GM18873 (cell line): ENCODE results near the gene EEFSEC.

Experiments
- ATAC-seq: cut with Tn5 transposase; IDR thresholded peaks from one replicate; pipeline ENCODE4 v1.9.1; 2021; ENCODE audit warnings: mild to moderate bottlenecking, moderate library complexity, moderate number of reproducible peaks; ENCODE audit not compliant: unreplicated experiment, low FRiP score

The EEFSEC gene

GRCh38 chr3:128282380-128283196, 129.3 kb downstream of the EEFSEC start:
- no peak for ATAC-seq

- ATAC-seq, result no peak
Measured at GRCh38 chr3:128283421-128283820, 130.1 kb downstream of the EEFSEC start.

GRCh38 chr3:128285042-128285966, 132.0 kb downstream of the EEFSEC start:
- ATAC-seq, result no peak

- no peak for ATAC-seq
Measured at GRCh38 chr3:128285967-128286321, 132.7 kb downstream of the EEFSEC start.

- no peak for ATAC-seq
Measured at GRCh38 chr3:128286691-128287090, 133.4 kb downstream of the EEFSEC start.

- no peak for ATAC-seq
Measured at GRCh38 chr3:128287216-128287615, 133.9 kb downstream of the EEFSEC start.

GRCh38 chr3:128289534-128289933, 136.3 kb downstream of the EEFSEC start:
- no peak for ATAC-seq

GRCh38 chr3:128290484-128290883, 137.2 kb downstream of the EEFSEC start:
- ATAC-seq, result no peak

- no peak for ATAC-seq
Measured at GRCh38 chr3:128293930-128294329, 140.6 kb downstream of the EEFSEC start.

- ATAC-seq, result no peak
Measured at GRCh38 chr3:128294999-128295468, 141.8 kb downstream of the EEFSEC start.

- ATAC-seq, result no peak
Measured at GRCh38 chr3:128296469-128297251, 143.4 kb downstream of the EEFSEC start.

- ATAC-seq, result no peak
Measured at GRCh38 chr3:128297401-128298138, 144.3 kb downstream of the EEFSEC start.

GRCh38 chr3:128301186-128302023, 148.1 kb downstream of the EEFSEC start:
- ATAC-seq, result no peak

- no peak for ATAC-seq
Measured at GRCh38 chr3:128306481-128306880, 153.2 kb downstream of the EEFSEC start.

- no peak for ATAC-seq
Measured at GRCh38 chr3:128307029-128307633, 153.8 kb downstream of the EEFSEC start.

GRCh38 chr3:128307781-128308469, 154.6 kb downstream of the EEFSEC start:
- ATAC-seq, result no peak

GRCh38 chr3:128309026-128309425, 155.7 kb downstream of the EEFSEC start:
- no peak for ATAC-seq
